ENCODE data around the gene TIGD6.

DNA sequence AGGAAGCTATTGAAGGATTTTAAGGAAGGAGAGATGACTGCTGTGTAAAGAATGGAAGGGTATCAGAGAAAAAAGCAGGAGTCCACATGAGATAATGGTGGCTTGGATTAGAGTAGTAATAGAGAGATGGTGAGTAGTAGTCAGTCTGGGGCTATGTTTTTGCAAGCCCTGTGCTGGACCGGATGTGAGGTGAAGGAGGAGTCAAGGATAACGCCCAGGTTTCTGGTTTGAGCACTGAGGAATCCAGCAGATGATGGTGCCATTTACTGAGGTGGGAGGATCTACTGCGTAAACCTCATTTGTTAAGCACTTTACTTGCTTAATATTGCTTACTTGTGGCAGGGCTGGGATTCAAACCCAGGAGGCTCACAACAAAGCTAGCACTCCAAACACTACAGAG is 1.1 kb downstream of the TIGD6 start:
- TF ChIP-seq CTCF (IDR thresholded peaks at IDR 0.05) (no peak), POLR2A (IDR thresholded peaks at IDR 0.05; ENCODE audit: low read depth) (no peak), EP300 (IDR thresholded peaks at IDR 0.05) (no peak), POLR2AphosphoS5 (IDR thresholded peaks at IDR 0.05) (no peak)

Measured in esophagus muscularis mucosa (tissue), 4 donors.